ENCODE data around the gene NDUFV2. TPM values are rescaled to one million over a fixed set of nuclear protein-coding genes. Genes with fewer than 3 reads are reported as not detected.
"Not testable (repeated sequence)": the region's sequence is repeated elsewhere in the genome, so short reads cannot be mapped to it uniquely, and the experiment has no call there.

The NDUFV2 gene
- polyA plus RNA-seq, 3 donors from 2014 or later, result 88.7 to 155 (median 115) TPM

DNA sequence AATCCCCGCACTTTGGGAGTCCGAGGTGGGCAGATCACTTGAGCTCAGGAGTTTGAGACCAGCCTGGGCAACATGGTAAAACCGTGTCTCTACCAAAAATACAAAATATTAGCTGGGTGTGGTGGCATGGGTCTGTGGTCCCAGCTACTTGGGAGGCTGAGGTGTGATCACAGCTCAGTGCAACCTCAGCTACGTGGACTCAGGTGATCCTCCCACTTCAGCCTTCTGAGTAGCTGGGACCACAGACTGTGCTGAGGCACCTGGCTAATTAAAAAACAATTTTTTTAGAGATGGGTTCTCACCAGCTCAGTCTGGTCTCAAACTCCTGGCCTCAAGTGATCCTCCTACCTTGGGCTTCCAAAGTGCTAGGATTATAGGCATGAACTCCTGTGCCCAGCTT is 57.5 kb downstream of the NDUFV2 start:
- H3K9me3 Mint-ChIP-seq, result peaks cover 7 to 25% (median 12%) of the 10 kb centered on the region in 6 donors
- H3K4me1 Mint-ChIP-seq, result peaks cover 80 to 90% of the 10 kb centered on the region in 2 donors
- H3K27me3 Mint-ChIP-seq (ENCODE audit: low read depth in 3 of 3), result peaks cover 0 to 4% (median 2%) of the 10 kb centered on the region in 3 donors
- peak overlapping the region in 1 of 6 donors; percentile 55 for H3K27ac Mint-ChIP-seq
- H3K4me3 Mint-ChIP-seq, result no peak overlapping the region
- H3K36me3 Mint-ChIP-seq, result peaks cover 12 to 29% (median 22%) of the 10 kb centered on the region in 3 donors
- DNase-seq, result peak in 2 of 3 donors; percentile 29 to 30

DNA sequence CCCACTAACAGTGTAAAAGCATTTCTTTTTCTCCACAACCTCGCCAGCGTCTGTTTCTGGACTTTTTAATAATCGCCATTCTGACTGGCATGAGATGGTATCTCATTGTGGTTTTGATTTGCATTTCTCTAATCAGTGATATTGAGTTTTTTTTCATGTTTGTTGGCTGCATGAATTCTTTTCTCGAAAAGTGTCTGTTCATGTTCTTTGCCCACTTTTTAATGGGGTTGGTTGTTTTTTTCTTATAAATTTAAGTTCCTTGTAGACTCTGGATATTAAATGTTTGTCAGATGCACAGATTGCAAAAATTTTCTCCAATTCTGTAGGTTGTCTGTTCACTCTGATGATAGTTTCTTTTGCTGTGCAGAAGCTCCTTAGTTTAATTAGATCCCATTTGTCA is 60.2 kb downstream of the NDUFV2 start:
- peak overlapping the region in 4 of 6 donors; percentile 13 to 55 (median 38) for H3K27ac Mint-ChIP-seq
- H3K36me3 Mint-ChIP-seq, result peaks cover 14 to 33% (median 25%) of the 10 kb centered on the region in 3 donors

GRCh38 chr18:9164149-9164548 is 61.6 kb downstream of the NDUFV2 start:
- DNase-seq; H3K27me3 Mint-ChIP-seq (ENCODE audit: low read depth in 3 of 3): not testable (repeated sequence)
- H3K4me3 Mint-ChIP-seq, result peak overlapping the region in 1 of 5 donors; percentile 18
- H3K4me1 Mint-ChIP-seq, result peaks cover 63 to 74% of the 10 kb centered on the region in 2 donors
- peak overlapping the region in 1 of 6 donors; percentile 40 for H3K27ac Mint-ChIP-seq
- peaks cover 15 to 33% (median 25%) of the 10 kb centered on the region in 3 donors for H3K36me3 Mint-ChIP-seq
- H3K9me3 Mint-ChIP-seq, result peaks cover 7 to 28% (median 13%) of the 10 kb centered on the region in 6 donors

More for the DNA sequence above, 60.2 kb downstream of the NDUFV2 start:
- H3K4me3 Mint-ChIP-seq, result peak overlapping the region in 2 of 5 donors; percentile 26 to 48
- H3K4me1 Mint-ChIP-seq, result peaks cover 64 to 74% of the 10 kb centered on the region in 2 donors
- H3K27me3 Mint-ChIP-seq (ENCODE audit: low read depth in 3 of 3); DNase-seq: not testable (repeated sequence)
- peaks cover 7 to 28% (median 13%) of the 10 kb centered on the region in 6 donors for H3K9me3 Mint-ChIP-seq

GRCh38 chr18:9165883-9166282 is 63.4 kb downstream of the NDUFV2 start:
- Mint-ChIP-seq H3K9me3 (peaks cover 7 to 28% (median 13%) of the 10 kb centered on the region in 6 donors), H3K36me3 (peaks cover 15 to 33% (median 25%) of the 10 kb centered on the region in 3 donors), H3K4me1 (peaks cover 68 to 80% of the 10 kb centered on the region in 2 donors)
- DNase-seq; H3K27ac Mint-ChIP-seq; H3K4me3 Mint-ChIP-seq; H3K27me3 Mint-ChIP-seq (ENCODE audit: low read depth in 3 of 3): not testable (repeated sequence)

DNA sequence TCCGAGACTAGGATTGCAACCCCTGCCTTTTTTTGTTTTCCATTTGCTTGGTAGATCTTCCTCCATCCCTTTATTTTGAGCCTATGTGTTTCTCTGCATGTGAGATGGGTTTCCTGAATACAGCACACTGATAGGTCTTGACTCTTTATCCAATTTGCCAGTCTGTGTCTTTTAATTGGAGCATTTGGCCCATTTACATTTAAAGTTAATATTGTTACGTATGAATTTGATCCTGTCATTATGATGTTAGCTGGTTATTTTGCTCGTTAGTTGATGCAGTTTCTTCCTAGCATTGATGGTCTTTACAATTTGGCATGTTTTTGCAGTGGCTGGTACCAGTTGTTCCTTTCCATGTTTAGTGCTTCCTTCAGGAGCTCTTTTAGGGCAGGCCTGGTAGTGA is 67.0 kb downstream of the NDUFV2 start:
- H3K36me3 Mint-ChIP-seq, H3K9me3 Mint-ChIP-seq: not testable (repeated sequence)
- H3K4me1 Mint-ChIP-seq, result peaks cover 72 to 84% of the 10 kb centered on the region in 2 donors

GRCh38 chr18:9171919-9172318 is 69.4 kb downstream of the NDUFV2 start:
- not testable (repeated sequence) for H3K36me3 Mint-ChIP-seq; H3K9me3 Mint-ChIP-seq; DNase-seq; H3K27me3 Mint-ChIP-seq (ENCODE audit: low read depth in 3 of 3)
- Mint-ChIP-seq H3K4me1 (peaks cover 83 to 94% of the 10 kb centered on the region in 2 donors), H3K4me3 (peak overlapping the region in 4 of 5 donors; percentile 8 to 66 (median 19)), H3K27ac (peak overlapping the region in 2 of 6 donors; percentile 16 to 48)

More for the DNA sequence above, 67.0 kb downstream of the NDUFV2 start:
- not testable (repeated sequence) for DNase-seq; H3K27me3 Mint-ChIP-seq (ENCODE audit: low read depth in 3 of 3)
- peak overlapping the region in 3 of 6 donors; percentile 17 to 47 (median 25) for H3K27ac Mint-ChIP-seq
- H3K4me3 Mint-ChIP-seq, result peak overlapping the region in 2 of 5 donors; percentile 10 to 44

DNA sequence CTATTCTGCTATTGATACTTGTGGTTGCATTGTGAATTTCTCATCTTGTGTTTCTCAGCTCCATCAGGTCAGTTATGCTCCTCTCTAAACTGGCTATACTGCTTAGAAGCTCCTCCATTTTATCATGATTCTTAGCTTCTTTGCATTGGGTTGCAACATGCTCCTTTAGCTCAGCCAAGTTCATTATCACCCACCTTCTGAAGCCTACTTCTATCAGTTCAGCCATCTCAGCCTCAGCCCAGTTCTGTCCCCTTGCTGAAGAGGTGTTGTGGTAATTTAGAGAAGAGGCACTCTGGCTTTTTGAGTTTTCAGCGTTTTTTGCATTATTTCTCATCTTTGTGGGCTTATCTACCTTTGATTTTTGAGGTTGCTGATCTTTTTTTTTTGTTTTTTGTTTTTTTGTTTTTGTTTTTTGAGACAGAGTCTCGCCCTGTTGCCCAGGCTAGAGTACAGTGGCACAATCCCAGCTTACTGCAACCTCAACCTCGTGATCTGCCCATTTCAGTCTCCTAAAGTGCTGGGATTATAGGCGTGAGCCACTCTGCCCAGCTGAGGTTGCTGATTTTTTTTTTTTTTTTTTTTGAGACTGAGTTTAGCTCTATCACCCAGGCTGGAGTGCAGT is 70.1 kb downstream of the NDUFV2 start:
- H3K27ac Mint-ChIP-seq, result peak overlapping the region in 5 of 6 donors; percentile 7 to 48 (median 28)
- H3K9me3 Mint-ChIP-seq, result no peaks in the 10 kb centered on the region
- peak overlapping the region; percentile 8 to 66 (median 12) for H3K4me3 Mint-ChIP-seq
- peaks cover 0 to 1% (median 0%) of the 10 kb centered on the region in 3 donors for H3K36me3 Mint-ChIP-seq
- DNase-seq, result no peak
- peaks cover 86 to 96% of the 10 kb centered on the region in 2 donors for H3K4me1 Mint-ChIP-seq
- peaks cover 0 to 3% (median 0%) of the 10 kb centered on the region in 3 donors for H3K27me3 Mint-ChIP-seq (ENCODE audit: low read depth in 3 of 3)

DNA sequence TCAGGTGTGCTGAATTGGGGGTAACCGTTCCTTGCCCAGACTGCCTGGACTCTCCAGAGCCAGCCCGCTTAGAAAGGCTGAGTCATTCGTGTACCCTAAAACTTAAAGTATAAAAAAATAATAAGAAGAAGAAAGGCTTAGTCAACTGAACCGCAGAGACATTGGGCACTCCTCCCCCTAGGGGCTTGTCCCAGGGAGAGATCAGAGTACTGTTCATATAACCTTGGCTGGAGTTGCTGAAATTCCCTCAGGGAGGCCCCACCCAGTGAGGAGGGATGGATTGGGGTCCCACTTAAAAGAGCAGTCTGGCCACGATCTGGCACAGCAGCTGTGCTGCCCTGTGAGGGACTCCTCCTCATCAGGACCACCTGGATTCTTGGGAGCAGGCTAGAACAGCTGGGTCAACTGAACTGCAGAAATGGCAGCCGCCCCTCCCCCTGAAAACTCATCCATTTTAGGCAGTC is 71.3 kb downstream of the NDUFV2 start:
- H3K4me1 Mint-ChIP-seq, result peaks cover 84 to 96% of the 10 kb centered on the region in 2 donors
- H3K4me3 Mint-ChIP-seq, result no peak overlapping the region
- H3K27ac Mint-ChIP-seq, result peak overlapping the region in 2 of 6 donors; percentile 16 to 23
- no peaks in the 10 kb centered on the region for H3K9me3 Mint-ChIP-seq
- no peak for DNase-seq
- no peaks in the 10 kb centered on the region for H3K36me3 Mint-ChIP-seq
- peaks cover 0 to 5% (median 0%) of the 10 kb centered on the region in 3 donors for H3K27me3 Mint-ChIP-seq (ENCODE audit: low read depth in 3 of 3)

- DNase-seq, result no peak
- H3K4me3 Mint-ChIP-seq, result peak overlapping the region in 3 of 5 donors; percentile 14 to 41 (median 36)
- no peaks in the 10 kb centered on the region for H3K36me3 Mint-ChIP-seq
- peak overlapping the region in 5 of 6 donors; percentile 33 to 83 (median 48) for H3K27ac Mint-ChIP-seq
- peaks cover 0 to 5% (median 0%) of the 10 kb centered on the region in 3 donors for H3K27me3 Mint-ChIP-seq (ENCODE audit: low read depth in 3 of 3)
- no peaks in the 10 kb centered on the region for H3K9me3 Mint-ChIP-seq
- peaks cover 82 to 96% of the 10 kb centered on the region in 2 donors for H3K4me1 Mint-ChIP-seq
Measured at GRCh38 chr18:9174302-9174701, 71.8 kb downstream of the NDUFV2 start.

DNA sequence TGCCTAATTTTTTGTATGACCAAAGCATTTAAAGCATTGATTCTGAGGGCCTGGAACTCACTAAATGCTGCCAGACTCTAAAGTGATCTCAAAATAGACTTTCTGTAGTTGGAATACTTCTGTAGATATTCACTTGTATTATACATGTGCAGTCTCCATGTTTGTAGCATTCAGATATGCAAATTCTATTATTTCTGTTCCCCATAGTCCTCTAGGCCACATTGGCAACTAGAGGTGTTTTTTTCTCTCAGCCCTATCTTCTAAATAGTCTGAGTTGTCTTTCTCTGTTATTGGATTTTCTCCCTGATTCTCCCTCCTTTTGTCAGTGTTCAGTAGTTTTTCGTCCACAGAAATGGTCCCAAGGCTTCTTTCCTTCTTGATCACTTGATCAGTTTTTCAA is 72.6 kb downstream of the NDUFV2 start:
- no peak for DNase-seq
- Mint-ChIP-seq H3K27ac (peak overlapping the region in 4 of 6 donors; percentile 7 to 60 (median 48)), H3K4me3 (peak overlapping the region in 2 of 5 donors; percentile 0 to 2)

DNA sequence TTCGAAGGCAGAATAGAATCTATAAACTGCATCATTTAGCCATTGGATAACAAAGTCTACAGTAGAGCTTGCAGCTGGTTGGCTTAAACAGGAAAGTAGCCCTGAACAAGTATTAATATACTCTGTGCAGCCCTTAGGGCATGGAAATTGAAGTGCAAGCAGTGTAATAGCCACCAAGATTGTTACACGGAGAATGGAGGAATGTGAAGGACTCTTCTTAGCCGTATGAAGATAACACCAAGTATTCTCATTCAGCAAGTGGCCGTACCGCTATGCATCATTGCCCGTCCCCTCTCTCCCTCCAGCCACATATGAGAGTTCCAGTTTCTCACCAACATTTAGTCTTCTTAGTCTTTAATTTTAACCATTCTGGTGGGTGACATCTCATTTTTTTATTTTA is 74.5 kb downstream of the NDUFV2 start:
- Mint-ChIP-seq H3K36me3 (no peaks in the 10 kb centered on the region), H3K9me3 (no peaks in the 10 kb centered on the region), H3K4me3 (no peak overlapping the region), H3K27ac (peak overlapping the region in 1 of 6 donors; percentile 16), H3K27me3 (ENCODE audit: low read depth in 3 of 3) (peaks cover 0 to 5% (median 0%) of the 10 kb centered on the region in 3 donors), H3K4me1 (peaks cover 74 to 94% of the 10 kb centered on the region in 2 donors)
- DNase-seq, result no peak

More for the DNA sequence above, 72.6 kb downstream of the NDUFV2 start:
- H3K36me3 Mint-ChIP-seq, result no peaks in the 10 kb centered on the region
- H3K4me1 Mint-ChIP-seq, result peaks cover 82 to 95% of the 10 kb centered on the region in 2 donors
- H3K27me3 Mint-ChIP-seq (ENCODE audit: low read depth in 3 of 3), result peaks cover 0 to 5% (median 0%) of the 10 kb centered on the region in 3 donors
- H3K9me3 Mint-ChIP-seq, result no peaks in the 10 kb centered on the region

- no peaks in the 10 kb centered on the region for H3K9me3 Mint-ChIP-seq
- no peak for DNase-seq
- H3K4me1 Mint-ChIP-seq, result peaks cover 70 to 90% of the 10 kb centered on the region in 2 donors
- no peaks in the 10 kb centered on the region for H3K36me3 Mint-ChIP-seq
- H3K27ac Mint-ChIP-seq, result peak overlapping the region in 1 of 6 donors; percentile 44
- peaks cover 0 to 5% (median 0%) of the 10 kb centered on the region in 3 donors for H3K27me3 Mint-ChIP-seq (ENCODE audit: low read depth in 3 of 3)
- H3K4me3 Mint-ChIP-seq, result no peak overlapping the region
Measured at GRCh38 chr18:9177466-9177865, 75.0 kb downstream of the NDUFV2 start.

DNA sequence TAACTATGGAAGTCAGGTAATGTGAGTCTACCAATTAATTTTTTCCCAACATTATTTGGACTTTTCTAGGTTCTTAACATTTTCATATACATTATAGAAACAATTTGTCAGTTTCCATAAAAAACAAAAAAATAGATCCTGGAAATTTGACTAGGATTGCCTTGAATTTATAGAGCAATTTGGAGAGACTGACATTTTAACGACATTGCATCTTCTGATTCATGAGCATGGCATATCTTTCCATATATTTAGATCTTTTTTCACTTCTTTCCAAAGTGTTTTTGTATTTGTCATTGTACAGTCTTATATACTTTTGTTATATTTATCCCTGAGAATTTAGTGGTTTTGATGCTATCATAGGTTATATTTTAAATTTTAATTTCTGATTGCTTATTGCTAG is 76.1 kb downstream of the NDUFV2 start:
- Mint-ChIP-seq H3K36me3 (peaks cover 0 to 7% (median 2%) of the 10 kb centered on the region in 3 donors), H3K27ac (peak overlapping the region in 2 of 6 donors; percentile 42 to 50), H3K4me1 (peaks cover 68 to 90% of the 10 kb centered on the region in 2 donors), H3K27me3 (ENCODE audit: low read depth in 3 of 3) (peaks cover 0 to 2% (median 2%) of the 10 kb centered on the region in 3 donors), H3K9me3 (no peaks in the 10 kb centered on the region), H3K4me3 (no peak overlapping the region)
- no peak for DNase-seq

DNA sequence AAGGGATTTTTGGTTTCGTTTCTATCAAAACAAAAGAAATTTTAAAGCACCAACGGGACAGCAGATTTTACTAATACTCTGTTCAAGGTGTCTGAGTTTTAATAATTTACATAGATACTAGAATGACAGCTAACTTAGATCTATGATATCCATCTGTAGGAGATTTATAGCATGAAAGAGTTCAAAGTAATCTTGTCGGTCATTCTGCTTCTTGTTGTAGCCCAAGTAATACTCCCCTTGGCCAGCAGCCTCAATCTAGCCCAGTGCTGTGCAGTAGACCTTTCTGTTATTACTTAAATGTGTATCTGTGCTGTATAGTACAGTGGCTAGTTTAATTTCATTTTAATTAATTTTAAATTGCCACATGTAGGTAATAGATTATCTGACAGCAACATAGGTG is 78.8 kb downstream of the NDUFV2 start:
- H3K36me3 Mint-ChIP-seq, result peaks cover 3 to 14% (median 8%) of the 10 kb centered on the region in 3 donors
- peak overlapping the region in 1 of 6 donors; percentile 36 for H3K27ac Mint-ChIP-seq
- peaks cover 65 to 90% of the 10 kb centered on the region in 2 donors for H3K4me1 Mint-ChIP-seq
- H3K27me3 Mint-ChIP-seq (ENCODE audit: low read depth in 3 of 3), result peaks cover 0 to 4% (median 2%) of the 10 kb centered on the region in 3 donors
- no peak overlapping the region for H3K4me3 Mint-ChIP-seq
- DNase-seq, result no peak
- no peaks in the 10 kb centered on the region for H3K9me3 Mint-ChIP-seq
